ENCODE data around the gene LHFPL6.

GRCh38 chr13:39524795-39525194 is 78.2 kb downstream of the LHFPL6 start:
- TF ChIP-seq ZNF274 (IDR thresholded peaks at IDR 0.05; ENCODE audit: borderline replicate concordance, low read depth, low read length) (no peak), EP400 (IDR thresholded peaks at IDR 0.05) (no peak)
